Measurements from ENCODE around the gene CIRBP.

DNA sequence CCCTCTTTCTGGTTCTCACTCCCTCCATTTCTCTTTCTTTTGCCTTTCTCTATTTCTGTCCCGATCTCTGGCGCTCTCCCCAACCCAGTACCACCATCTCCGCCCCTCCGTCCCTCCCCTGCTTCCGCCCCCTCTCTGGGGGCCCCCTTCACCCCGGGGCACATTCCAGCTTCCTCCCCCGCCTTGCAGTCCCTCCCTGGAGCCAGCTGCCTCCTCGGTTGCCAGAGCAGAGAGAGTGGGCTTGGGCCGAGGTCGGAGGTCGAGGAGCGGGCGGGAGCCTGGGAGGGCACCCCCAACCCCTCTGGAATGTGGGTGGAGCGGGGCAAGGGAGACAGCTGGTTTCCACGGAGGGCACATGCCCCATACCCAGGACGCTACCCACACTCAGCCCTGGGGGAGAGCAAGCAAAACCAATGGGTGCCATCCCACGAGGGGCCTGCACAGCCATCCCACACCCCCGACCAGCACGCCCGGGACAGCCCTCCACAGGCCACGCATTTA, 6.5 kb upstream of the CIRBP start:
- TF ChIP-seq, protein P1, sequence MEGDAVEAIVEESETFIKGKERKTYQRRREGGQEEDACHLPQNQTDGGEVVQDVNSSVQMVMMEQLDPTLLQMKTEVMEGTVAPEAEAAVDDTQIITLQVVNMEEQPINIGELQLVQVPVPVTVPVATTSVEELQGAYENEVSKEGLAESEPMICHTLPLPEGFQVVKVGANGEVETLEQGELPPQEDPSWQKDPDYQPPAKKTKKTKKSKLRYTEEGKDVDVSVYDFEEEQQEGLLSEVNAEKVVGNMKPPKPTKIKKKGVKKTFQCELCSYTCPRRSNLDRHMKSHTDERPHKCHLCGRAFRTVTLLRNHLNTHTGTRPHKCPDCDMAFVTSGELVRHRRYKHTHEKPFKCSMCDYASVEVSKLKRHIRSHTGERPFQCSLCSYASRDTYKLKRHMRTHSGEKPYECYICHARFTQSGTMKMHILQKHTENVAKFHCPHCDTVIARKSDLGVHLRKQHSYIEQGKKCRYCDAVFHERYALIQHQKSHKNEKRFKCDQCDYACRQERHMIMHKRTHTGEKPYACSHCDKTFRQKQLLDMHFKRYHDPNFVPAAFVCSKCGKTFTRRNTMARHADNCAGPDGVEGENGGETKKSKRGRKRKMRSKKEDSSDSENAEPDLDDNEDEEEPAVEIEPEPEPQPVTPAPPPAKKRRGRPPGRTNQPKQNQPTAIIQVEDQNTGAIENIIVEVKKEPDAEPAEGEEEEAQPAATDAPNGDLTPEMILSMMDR (IDR thresholded peaks at IDR 0.05), result no peak
- no peak for TF ChIP-seq POLR2A (IDR thresholded peaks at IDR 0.05)
